ENCODE measurements around the gene APC.

DNA sequence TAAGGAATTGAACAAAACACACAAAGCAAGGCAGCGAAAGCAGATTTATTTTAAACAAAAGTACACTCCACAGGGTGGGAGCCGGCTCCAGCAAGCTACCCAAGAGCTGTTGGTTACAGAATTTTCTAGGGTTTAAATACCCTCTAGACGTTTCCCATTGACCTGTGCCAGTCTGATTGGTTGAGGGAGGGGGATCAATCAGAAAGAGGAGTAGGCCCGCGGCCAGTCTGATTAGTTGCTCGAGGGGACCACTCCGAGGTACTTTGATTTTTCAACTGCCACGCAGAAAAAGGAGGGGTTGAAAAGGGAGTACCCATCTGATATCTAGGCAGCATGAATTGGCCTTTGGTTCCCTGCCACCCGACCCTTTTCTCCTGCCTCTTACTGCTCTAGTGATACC lies 124.4 kb downstream of the APC start:
- TF ChIP-seq, protein P1, sequence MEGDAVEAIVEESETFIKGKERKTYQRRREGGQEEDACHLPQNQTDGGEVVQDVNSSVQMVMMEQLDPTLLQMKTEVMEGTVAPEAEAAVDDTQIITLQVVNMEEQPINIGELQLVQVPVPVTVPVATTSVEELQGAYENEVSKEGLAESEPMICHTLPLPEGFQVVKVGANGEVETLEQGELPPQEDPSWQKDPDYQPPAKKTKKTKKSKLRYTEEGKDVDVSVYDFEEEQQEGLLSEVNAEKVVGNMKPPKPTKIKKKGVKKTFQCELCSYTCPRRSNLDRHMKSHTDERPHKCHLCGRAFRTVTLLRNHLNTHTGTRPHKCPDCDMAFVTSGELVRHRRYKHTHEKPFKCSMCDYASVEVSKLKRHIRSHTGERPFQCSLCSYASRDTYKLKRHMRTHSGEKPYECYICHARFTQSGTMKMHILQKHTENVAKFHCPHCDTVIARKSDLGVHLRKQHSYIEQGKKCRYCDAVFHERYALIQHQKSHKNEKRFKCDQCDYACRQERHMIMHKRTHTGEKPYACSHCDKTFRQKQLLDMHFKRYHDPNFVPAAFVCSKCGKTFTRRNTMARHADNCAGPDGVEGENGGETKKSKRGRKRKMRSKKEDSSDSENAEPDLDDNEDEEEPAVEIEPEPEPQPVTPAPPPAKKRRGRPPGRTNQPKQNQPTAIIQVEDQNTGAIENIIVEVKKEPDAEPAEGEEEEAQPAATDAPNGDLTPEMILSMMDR (IDR thresholded peaks at IDR 0.05 in 2 of 3, conservative IDR thresholded peaks at IDR 0.05 in 1 of 3; ENCODE audit: borderline replicate concordance in 1 of 3, insufficient read depth in 1 of 3, low read depth in 2 of 3, low read length in 2 of 3) = no peak
- no peak for TF ChIP-seq EZH2 (IDR thresholded peaks at IDR 0.05)
- TF ChIP-seq YY1 (IDR thresholded peaks at IDR 0.05; ENCODE audit: extremely low read depth, insufficient replicate concordance, low read depth, low read length) = no peak
- TF ChIP-seq JUND (IDR thresholded peaks at IDR 0.05) = no peak
- TF ChIP-seq POLR2AphosphoS5 (IDR thresholded peaks at IDR 0.05; ENCODE audit: low read depth, low read length) = no peak
- no peak for TF ChIP-seq POLR2A (IDR thresholded peaks at IDR 0.05; ENCODE audit: borderline replicate concordance, extremely low read depth, insufficient read depth, insufficient read length)
- no peak for TF ChIP-seq EZH2phosphoT487 (IDR thresholded peaks at IDR 0.05; ENCODE audit: borderline replicate concordance)
